Common myeloid progenitor, CD34-positive (primary cell): ENCODE measurements around the gene SOS2.
A peak's percentile ranks its signal among the peaks of the same experiment; 100 is the strongest.

Experiments
- CTCF ChIA-PET: fragments of 350-600 bp; sonication (Branson Sonifier 250); formaldehyde crosslinking; loops from one replicate; lab custom pipeline; 2021; ENCODE audit warnings: antibody characterized with exemption; lab: Charles Lee
- POLR2A ChIA-PET: fragments of 350-600 bp; sonication (Branson Sonifier 250); formaldehyde crosslinking; loops from one replicate; lab custom pipeline; 2021; ENCODE audit warnings: antibody characterized with exemption; lab: Charles Lee
- DNase-seq, 3 donors: peaks; one replicate each; pipeline versions ENCODE4 v3.0.0 to v3.0.0-alpha.2; 2013
- H3K27ac ChIP-seq, 2 experiments: 1 replicate in 1 of 2; 2 replicates in 1 of 2; pipeline ENCODE4 v1.7.0; 2013; ENCODE audit warnings: inconsistent platforms in 2 of 2, low read length in 2 of 2, mild to moderate bottlenecking in 2 of 2, low read depth in 1 of 2, moderate library complexity in 1 of 2; ENCODE audit not compliant: severe bottlenecking in 2 of 2, insufficient read depth in 1 of 2, poor library complexity in 1 of 2
- H3K27me3 ChIP-seq, 5 experiments: replicated peaks in 2 of 5; 1 replicate in 3 of 5; 2 replicates in 2 of 5; pipeline versions ENCODE4 v1.6.1 to v1.7.0; 2013; ENCODE audit warnings: low read length in 4 of 5, mild to moderate bottlenecking in 2 of 5, moderate library complexity in 2 of 5, inconsistent platforms in 1 of 5; ENCODE audit not compliant: insufficient read depth in 5 of 5, control insufficient read depth in 4 of 5
- H3K36me3 ChIP-seq, 4 experiments: 1 replicate in 2 of 4; 2 replicates in 2 of 4; pipeline versions ENCODE4 v1.6.1 to v1.7.0; 2013; ENCODE audit warnings: low read length in 3 of 4, control low read depth in 1 of 4, mild to moderate bottlenecking in 1 of 4; ENCODE audit not compliant: control insufficient read depth in 4 of 4, insufficient read depth in 4 of 4
- H3K4me1 ChIP-seq, 4 experiments: 1 replicate in 3 of 4; 2 replicates in 1 of 4; pipeline versions ENCODE4 v1.6.1 to v1.7.1; 2013; ENCODE audit warnings: low read length in 3 of 4, mild to moderate bottlenecking in 3 of 4, control low read depth in 1 of 4, inconsistent platforms in 1 of 4, moderate library complexity in 1 of 4; ENCODE audit not compliant: control insufficient read depth in 4 of 4, insufficient read depth in 4 of 4; ENCODE audit errors: control extremely low read depth in 1 of 4
- H3K4me3 ChIP-seq, 7 experiments: 1 replicate in 4 of 7; 2 replicates in 3 of 7; pipeline versions ENCODE4 v1.5.1 to v1.7.0; 2013; ENCODE audit warnings: mild to moderate bottlenecking in 7 of 7, low read length in 6 of 7, moderate library complexity in 6 of 7, inconsistent platforms in 2 of 7, low read depth in 2 of 7, control low read depth in 1 of 7; ENCODE audit not compliant: insufficient read depth in 4 of 7, control insufficient read depth in 1 of 7; ENCODE audit errors: extremely low read depth in 1 of 7
- H3K9me3 ChIP-seq, 5 experiments: 1 replicate in 4 of 5; 2 replicates in 1 of 5; pipeline versions ENCODE4 v1.6.1 to v1.7.1; 2013; ENCODE audit warnings: low read length in 4 of 5, mild to moderate bottlenecking in 2 of 5, inconsistent platforms in 1 of 5, low read depth in 1 of 5, moderate library complexity in 1 of 5; ENCODE audit not compliant: control insufficient read depth in 4 of 5, insufficient read depth in 2 of 5; ENCODE audit errors: control extremely low read depth in 1 of 5
- whole genome bisulfite sequencing: methylation state at CpG from one replicate; pipeline ENCODE4 v1.1.5; 2013; ENCODE audit not compliant: insufficient coverage; 5-methylcytosine and 5-hydroxymethylcytosine counted together

Gene SOS2

GRCh38 chr14:50230401-50230700 is 1.0 kb downstream of the SOS2 start:
- 20% methylated on average over 1 of the region's 6 CpGs for WGBS
- ChIA-PET CTCF (no interaction called here), POLR2A (no interaction called here)
- no peaks in the 10 kb centered on the region for H3K36me3 ChIP-seq
- DNase-seq, result peak in 1 of 3 donors; percentile 10
- peak overlapping the region; percentile 68 to 86 for H3K27ac ChIP-seq
- H3K4me3 ChIP-seq, result peak overlapping the region in 6 of 7 experiments; percentile 85 to 99 (median 90)
- peaks cover 20 to 28% (median 23%) of the 10 kb centered on the region in 4 experiments for H3K4me1 ChIP-seq
- H3K9me3 ChIP-seq, result no peaks in the 10 kb centered on the region
- no peaks in the 10 kb centered on the region for H3K27me3 ChIP-seq

- H3K4me1 ChIP-seq, result peaks cover 20 to 29% (median 23%) of the 10 kb centered on the region in 4 experiments
- H3K9me3 ChIP-seq, result no peaks in the 10 kb centered on the region
- WGBS, result 90% methylated on average over 1 of the region's 2 CpGs
- H3K27ac ChIP-seq, result peak overlapping the region; percentile 68 to 86
- no peak for DNase-seq
- ChIA-PET POLR2A (no interaction called here), CTCF (interaction anchor here (1.2 to 1.7 kb wide), 2 partner anchors 10 to 33 kb away, joined by 3 to 4 read pairs; no protein-coding TSS in a partner anchor)
- H3K4me3 ChIP-seq, result peak overlapping the region in 6 of 7 experiments; percentile 85 to 99 (median 90)
- no peaks in the 10 kb centered on the region for H3K27me3 ChIP-seq
- H3K36me3 ChIP-seq, result no peaks in the 10 kb centered on the region
These were observed 1.7 kb downstream of the SOS2 start for GRCh38 chr14:50229681-50230080.

- DNase-seq, result no peak
- POLR2A ChIA-PET, result no interaction called here
- H3K27me3 ChIP-seq, result no peaks in the 10 kb centered on the region
- H3K27ac ChIP-seq, result no peak overlapping the region
- H3K9me3 ChIP-seq, result no peaks in the 10 kb centered on the region
- CTCF ChIA-PET, result interaction anchor here (1.1 to 1.7 kb wide), 3 partner anchors 8 to 32 kb away, joined by 3 to 5 read pairs (median 4); no protein-coding TSS in a partner anchor
- no peak overlapping the region for H3K4me3 ChIP-seq
- H3K36me3 ChIP-seq, result no peaks in the 10 kb centered on the region
- peaks cover 20 to 29% (median 23%) of the 10 kb centered on the region in 4 experiments for H3K4me1 ChIP-seq
- WGBS, result 100% methylated on average over 1 of the region's 2 CpGs
These were observed 3.1 kb downstream of the SOS2 start for GRCh38 chr14:50228313-50228712.

GRCh38 chr14:50225974-50226297 is 5.4 kb downstream of the SOS2 start:
- Histone ChIP-seq H3K9me3 (no peaks in the 10 kb centered on the region), H3K36me3 (peaks cover 0 to 4% (median 0%) of the 10 kb centered on the region in 4 experiments), H3K4me1 (peaks cover 15 to 22% (median 21%) of the 10 kb centered on the region in 4 experiments), H3K27ac (no peak overlapping the region), H3K4me3 (no peak overlapping the region), H3K27me3 (no peaks in the 10 kb centered on the region)
- POLR2A ChIA-PET, result no interaction called here
- 77% methylated on average over 4 of the region's 5 CpGs for WGBS
- DNase-seq, result peak; percentile 22 to 56 (median 46)
- CTCF ChIA-PET, result interaction anchor here (0.5 to 1.5 kb wide), 4 partner anchors 15 to 78 kb away, joined by 3 to 4 read pairs (median 4); no protein-coding TSS in a partner anchor

- Histone ChIP-seq H3K4me1 (peaks cover 15 to 22% (median 20%) of the 10 kb centered on the region in 4 experiments), H3K27ac (no peak overlapping the region), H3K27me3 (no peaks in the 10 kb centered on the region), H3K4me3 (no peak overlapping the region), H3K36me3 (peaks cover 0 to 4% (median 0%) of the 10 kb centered on the region in 4 experiments), H3K9me3 (no peaks in the 10 kb centered on the region)
- ChIA-PET CTCF (interaction anchor here (0.6 kb wide), 1 partner anchor 78 kb away, joined by 3 read pairs; no protein-coding TSS in a partner anchor), POLR2A (interaction anchor here (0.6 kb wide), 1 partner anchor 31 kb away, joined by 3 read pairs; no protein-coding TSS in a partner anchor)
- DNase-seq, result no peak
- 89% methylated on average over 3 of the region's 5 CpGs for WGBS
These were observed 6.1 kb downstream of the SOS2 start for GRCh38 chr14:50225067-50225973.

- CTCF ChIA-PET, result no interaction called here
- 100% methylated on average over 1 of the region's 1 CpG for WGBS
These were observed 9.2 kb downstream of the SOS2 start for GRCh38 chr14:50222055-50222613.

More at GRCh38 chr14:50222055-50222613, 9.2 kb downstream of the SOS2 start:
- POLR2A ChIA-PET, result no interaction called here
- Histone ChIP-seq H3K36me3 (peaks cover 0 to 4% (median 0%) of the 10 kb centered on the region in 4 experiments), H3K27ac (no peak overlapping the region), H3K9me3 (no peaks in the 10 kb centered on the region), H3K4me3 (no peak overlapping the region), H3K27me3 (no peaks in the 10 kb centered on the region), H3K4me1 (peaks cover 5 to 8% (median 6%) of the 10 kb centered on the region in 4 experiments)
- no peak for DNase-seq
